H1 (cell line): ENCODE measurements around the gene RHOU. TPM values are rescaled to one million over a fixed set of nuclear protein-coding genes. Genes with fewer than 3 reads are reported as not detected.

Experiments used
- ASH2L ChIP-seq: fragments of 200-600, 300-600 bp; sonication (generic); IDR thresholded peaks from one replicate; pipeline ENCODE4 v1.7.1; 2017; ENCODE audit warnings: low read length
- BCL11A ChIP-seq, 2 experiments: IDR thresholded peaks; one replicate each; pipeline ENCODE4 v1.6.1; 2011; ENCODE audit warnings: low read depth in 2 of 2, low read length in 2 of 2, mild to moderate bottlenecking in 2 of 2
- CHD2 ChIP-seq: IDR thresholded peaks from 2 replicates; pipeline ENCODE4 v1.6.1; 2012; ENCODE audit warnings: low read length, improper control_type of control experiment
- CTBP2 ChIP-seq: IDR thresholded peaks from 2 replicates; pipeline ENCODE4 v1.7.0; 2011; ENCODE audit warnings: borderline replicate concordance, mild to moderate bottlenecking, moderate library complexity, mixed read lengths, low read length; ENCODE audit not compliant: insufficient read depth, insufficient read length
- EGR1 ChIP-seq: IDR thresholded peaks from 2 replicates; pipeline ENCODE4 v1.6.1; 2011; ENCODE audit warnings: low read depth, low read length, borderline replicate concordance
- FOSL1 ChIP-seq: IDR thresholded peaks from 2 replicates; pipeline ENCODE4 v1.6.1; 2011; ENCODE audit warnings: mild to moderate bottlenecking, low read depth, low read length, moderate library complexity; ENCODE audit not compliant: insufficient read depth
- GABPA ChIP-seq: IDR thresholded peaks from 2 replicates; pipeline ENCODE4 v1.6.1; 2011; ENCODE audit warnings: mild to moderate bottlenecking, low read length, moderate library complexity, borderline replicate concordance; ENCODE audit not compliant: insufficient read depth
- GTF2F1 ChIP-seq: IDR thresholded peaks from 2 replicates; pipeline ENCODE4 v1.6.1; 2012; ENCODE audit warnings: low read depth, low read length, improper control_type of control experiment, borderline replicate concordance
- KDM1A ChIP-seq: fragments of 200-600, 300-600 bp; sonication (generic); IDR thresholded peaks from 2 replicates; pipeline ENCODE4 v1.7.1; 2016; ENCODE audit warnings: mild to moderate bottlenecking, low read length, borderline replicate concordance
- MAFK ChIP-seq: IDR thresholded peaks from 2 replicates; pipeline ENCODE4 v1.6.1; 2012; ENCODE audit warnings: low read depth, mild to moderate bottlenecking, improper control_type of control experiment, low read length
- POLR2A ChIP-seq, 2 experiments: IDR thresholded peaks; 1 replicate in 1 of 2; 2 replicates in 1 of 2; pipeline ENCODE4 v1.6.1; 2011; ENCODE audit warnings: low read depth in 2 of 2, low read length in 2 of 2, mild to moderate bottlenecking in 2 of 2; ENCODE audit errors: control extremely low read depth in 1 of 2
- POLR2AphosphoS5 ChIP-seq: IDR thresholded peaks from 2 replicates; pipeline ENCODE4 v1.6.1; 2011; ENCODE audit warnings: low read depth, low read length
- POU5F1 ChIP-seq: IDR thresholded peaks from 2 replicates; pipeline ENCODE4 v1.6.1; 2011; ENCODE audit warnings: low read depth, mild to moderate bottlenecking, low read length, moderate library complexity
- RBBP5 ChIP-seq: IDR thresholded peaks from 2 replicates; pipeline ENCODE4 v1.7.1; 2012; ENCODE audit warnings: low read depth, mild to moderate bottlenecking, inconsistent platforms, low read length, moderate library complexity, borderline replicate concordance
- RFX5 ChIP-seq: IDR thresholded peaks from 2 replicates; pipeline ENCODE4 v1.6.1; 2011; ENCODE audit warnings: low read depth, low read length, improper control_type of control experiment, borderline replicate concordance
- RXRA ChIP-seq: IDR thresholded peaks from 2 replicates; pipeline ENCODE4 v1.6.1; 2011; ENCODE audit warnings: low read depth, mild to moderate bottlenecking, low read length, moderate library complexity; ENCODE audit not compliant: insufficient read depth
- SIRT6 ChIP-seq: IDR thresholded peaks from one replicate; pipeline ENCODE4 v1.7.1; 2012; ENCODE audit warnings: low read length, inconsistent platforms
- SIX5 ChIP-seq: IDR thresholded peaks from 2 replicates; pipeline ENCODE4 v1.6.1; 2011; ENCODE audit warnings: mild to moderate bottlenecking, low read depth, low read length
- SP2 ChIP-seq: IDR thresholded peaks from 2 replicates; pipeline ENCODE4 v1.6.1; 2012; ENCODE audit warnings: mild to moderate bottlenecking, low read length, inconsistent platforms
- SP4 ChIP-seq: IDR thresholded peaks from 2 replicates; pipeline ENCODE4 v1.6.1; 2012; ENCODE audit warnings: low read length, inconsistent platforms
- SRF ChIP-seq: IDR thresholded peaks from 2 replicates; pipeline ENCODE4 v1.6.1; 2011; ENCODE audit warnings: mild to moderate bottlenecking, low read depth, low read length, moderate library complexity
- SUZ12 ChIP-seq: fragments of 200-600 bp; sonication (generic); IDR thresholded peaks from 2 replicates; pipeline ENCODE4 v1.6.1; 2012; ENCODE audit warnings: mild to moderate bottlenecking, inconsistent platforms, low read length, moderate library complexity, mixed read lengths
- TAF7 ChIP-seq: optimal IDR thresholded peaks from 2 replicates; pipeline ENCODE3; 2011; ENCODE audit warnings: low read depth, mild to moderate bottlenecking, inconsistent platforms, low read length, moderate library complexity, borderline replicate concordance
- TBP ChIP-seq: IDR thresholded peaks from 2 replicates; pipeline ENCODE4 v1.6.1; 2011; ENCODE audit warnings: low read depth, low read length, improper control_type of control experiment
- TEAD4 ChIP-seq: IDR thresholded peaks from 2 replicates; pipeline ENCODE4 v1.6.1; 2012; ENCODE audit warnings: low read depth, low read length, inconsistent platforms, mixed read lengths
- YY1 ChIP-seq: IDR thresholded peaks from 2 replicates; pipeline ENCODE4 v1.6.1; 2011; ENCODE audit warnings: low read depth, mild to moderate bottlenecking, low read length
- polyA plus RNA-seq, 7 experiments: library from polyadenylated mRNA; depleted of rRNA in 3 of 7; stranded (reverse) in 5 of 7; unstranded in 2 of 7; fragments of >200 nt in 5 of 7; fragments of 200-250 nt in 2 of 7; gene quantifications; 1 replicate in 5 of 7; 2 replicates in 1 of 7; 4 replicates in 1 of 7; pipeline versions ENCODE4 v1.2.1 to v1.2.3, GENCODE V29; 2011 to 2013; ENCODE audit warnings: missing spikeins in 2 of 7, mixed read lengths in 2 of 7
- total RNA-seq: library from RNA; stranded (reverse); fragmentation: NEBNext Ultra II Directional; extraction: Animal tissue kit (Norgen Biotek cat#: 25700); gene quantifications from 2 replicates; pipeline ENCODE4 v1.2.1, GENCODE V29; 2021
- TF ChIP-seq, protein P1 (sequence below): IDR thresholded peaks from 2 replicates; pipeline ENCODE4 v1.6.1; 2011; ENCODE audit warnings: low read depth, mild to moderate bottlenecking, low read length; ENCODE audit not compliant: insufficient read depth

Gene RHOU
- total and polyA plus RNA-seq, 2 of the 8 experiments (the other 6 are each of a cell fraction or from before 2014, with no cell fraction given): 3.0 to 3.4 TPM

- TF ChIP-seq RXRA (no peak), RBBP5 (0 out of 2 replicates have a peak, but pooled peaks have one; percentile 11), EGR1 (no peak), SUZ12 (peak; percentile 54; the same call in 1 of the 2 replicates), TEAD4 (no peak), YY1 (no peak), POLR2AphosphoS5 (no peak), KDM1A (no peak), SRF (no peak), SIX5 (no peak), TAF7 (no peak), POU5F1 (no peak), TBP (no peak), SP4 (no peak), POLR2A (IDR thresholded peaks at IDR 0.05; ENCODE audit: control extremely low read depth in 1 of 2, low read depth in 2 of 2, low read length in 2 of 2) (no peak), ASH2L (peak; percentile 29), GTF2F1 (no peak), SIRT6 (no peak), BCL11A (IDR thresholded peaks at IDR 0.05; ENCODE audit: low read depth in 2 of 2, low read length in 2 of 2) (no peak), CTBP2 (no peak), MAFK (no peak), SP2 (no peak), FOSL1 (no peak), GABPA (no peak), RFX5 (no peak), CHD2 (no peak)
- TF ChIP-seq, protein P1, sequence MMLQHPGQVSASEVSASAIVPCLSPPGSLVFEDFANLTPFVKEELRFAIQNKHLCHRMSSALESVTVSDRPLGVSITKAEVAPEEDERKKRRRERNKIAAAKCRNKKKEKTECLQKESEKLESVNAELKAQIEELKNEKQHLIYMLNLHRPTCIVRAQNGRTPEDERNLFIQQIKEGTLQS: no peak
These were observed 750 bp downstream of the RHOU start (continued) for GRCh38 chr1:228735871-228736586.
